HG02840 (cell line): ENCODE data around the gene SLC6A12.
"Not testable (repeated sequence)": the region's sequence is repeated elsewhere in the genome, so short reads cannot be mapped to it uniquely, and the experiment has no call there.

Experiments used
- ATAC-seq: cut with Tn5 transposase; IDR thresholded peaks from one replicate; pipeline ENCODE4 v1.9.1; 2021; ENCODE audit warnings: mild to moderate bottlenecking, moderate library complexity, moderate number of reproducible peaks; ENCODE audit not compliant: unreplicated experiment, low FRiP score

The SLC6A12 gene

DNA sequence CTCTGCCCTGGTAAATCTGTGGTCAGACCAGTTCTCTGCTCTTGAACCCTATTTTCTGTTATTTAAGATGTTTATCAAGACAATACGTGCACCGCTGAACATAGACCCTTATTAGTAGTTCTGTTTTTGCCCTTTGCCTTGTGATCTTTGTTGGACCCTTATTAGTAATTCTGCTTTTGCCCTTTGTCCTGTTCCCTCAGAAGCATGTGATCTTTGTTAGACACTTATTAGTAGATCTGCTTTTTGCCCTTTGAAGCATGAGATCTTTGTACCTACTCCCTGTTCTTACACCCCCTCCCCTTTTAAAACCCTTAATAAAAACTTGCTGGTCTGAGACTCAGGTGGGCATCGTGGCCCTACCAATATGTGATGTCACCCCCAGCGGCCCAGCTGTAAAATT lies 22.0 kb upstream of the SLC6A12 start:
- ATAC-seq: not testable (repeated sequence)

DNA sequence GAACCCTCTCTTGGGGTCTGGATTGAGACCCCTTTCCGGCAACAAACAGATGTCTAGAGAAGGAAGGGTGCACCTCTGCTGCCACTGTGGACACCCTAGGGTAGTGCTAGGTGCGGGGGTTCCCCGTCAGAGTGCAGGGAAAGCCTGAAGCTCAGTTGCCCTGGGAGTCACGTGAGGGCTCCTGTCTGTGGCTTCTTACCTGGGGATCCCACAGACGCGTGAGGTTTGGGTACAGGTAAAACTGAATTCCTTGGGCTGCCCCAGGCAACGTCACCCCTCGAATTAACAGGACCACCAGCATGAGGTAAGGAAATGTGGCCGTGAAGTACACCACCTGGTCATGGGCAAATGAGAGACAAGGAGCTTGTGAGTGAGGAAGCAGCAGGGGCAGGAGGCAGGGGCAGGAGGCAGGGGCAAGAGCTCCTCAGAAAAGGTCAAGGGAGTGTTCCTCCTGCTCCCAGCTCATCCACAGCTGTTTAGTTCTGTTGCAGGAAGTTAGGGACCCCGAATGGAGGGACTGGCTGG lies 21.0 kb upstream of the SLC6A12 start:
- ATAC-seq: no peak

DNA sequence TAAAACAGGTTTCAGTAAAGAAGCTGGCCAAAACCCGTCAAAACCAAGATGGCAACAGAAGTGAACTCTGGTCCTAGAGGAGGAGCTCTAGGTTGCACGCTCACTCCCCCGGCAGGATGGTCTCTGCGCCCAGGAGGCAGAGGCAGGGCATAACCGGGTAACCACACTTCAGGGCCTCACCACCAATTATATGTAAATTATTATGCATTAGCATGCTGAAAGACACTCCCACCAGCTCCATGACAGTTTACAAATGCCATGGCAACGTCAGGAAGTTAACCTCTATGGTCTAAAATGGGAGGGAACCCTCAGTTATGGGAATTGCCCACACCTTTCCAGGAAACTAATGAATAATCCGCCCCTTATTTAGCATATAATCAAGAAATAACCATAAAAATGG lies 20.1 kb upstream of the SLC6A12 start:
- no peak for ATAC-seq

DNA sequence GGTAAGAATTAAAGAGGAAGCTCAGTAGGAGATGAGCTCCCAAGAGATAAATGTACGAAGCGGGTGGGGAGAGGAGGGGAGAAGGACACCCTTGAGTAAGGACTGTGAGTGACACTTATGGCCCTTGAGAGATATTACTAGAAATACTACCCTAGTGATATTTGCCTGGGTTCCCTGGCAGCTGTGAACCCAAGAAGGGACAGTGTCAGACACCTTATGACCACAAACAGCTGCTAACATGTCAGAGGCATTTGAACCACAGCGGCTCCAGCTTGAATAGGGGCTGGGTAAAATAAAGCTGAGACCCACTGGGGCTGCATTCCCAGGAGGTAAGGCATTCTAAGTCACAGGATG lies 19.6 kb upstream of the SLC6A12 start:
- no peak for ATAC-seq

DNA sequence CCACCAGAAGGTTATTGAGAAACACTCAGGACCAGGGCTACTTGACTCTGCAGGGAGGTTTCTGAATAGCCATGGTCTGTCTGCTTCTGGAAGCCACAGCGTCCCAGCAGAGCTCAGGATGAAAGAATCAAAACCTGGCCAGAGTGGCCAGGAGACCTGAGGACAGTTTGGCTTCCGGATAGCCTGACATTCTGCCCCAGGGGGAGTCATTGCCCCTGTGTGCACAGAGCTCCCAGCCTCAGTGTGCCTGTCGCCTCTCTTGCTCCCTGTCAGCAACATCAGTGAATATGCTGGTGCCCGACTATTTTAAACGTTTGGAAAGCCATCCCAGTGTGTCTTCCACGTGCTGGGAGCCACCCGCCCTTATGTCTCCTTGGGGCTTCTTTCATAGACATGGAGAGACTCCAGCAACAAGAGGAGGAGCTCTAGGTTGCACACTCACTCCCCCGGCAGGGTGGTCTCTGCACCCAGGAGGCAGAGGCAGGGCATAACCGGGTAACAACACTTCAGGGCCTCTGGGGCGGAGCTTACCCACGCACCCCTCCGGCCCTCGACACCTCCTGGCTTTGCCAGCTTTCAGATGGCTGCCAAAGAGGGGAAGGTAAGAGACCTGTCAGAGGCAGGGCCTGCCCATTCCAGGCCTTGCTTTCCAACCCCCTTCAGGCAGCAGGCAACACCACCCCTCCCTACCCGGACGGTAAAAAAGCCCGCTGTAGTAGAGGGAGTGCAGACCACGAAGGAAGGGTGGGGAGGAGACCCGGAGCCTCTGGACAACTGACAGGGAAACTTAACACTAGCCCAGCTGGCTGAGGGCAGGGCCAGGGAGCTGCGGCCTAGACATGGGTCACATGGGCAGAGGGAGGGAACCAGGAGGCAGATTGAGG lies 19.0 kb upstream of the SLC6A12 start:
- no peak for ATAC-seq

DNA sequence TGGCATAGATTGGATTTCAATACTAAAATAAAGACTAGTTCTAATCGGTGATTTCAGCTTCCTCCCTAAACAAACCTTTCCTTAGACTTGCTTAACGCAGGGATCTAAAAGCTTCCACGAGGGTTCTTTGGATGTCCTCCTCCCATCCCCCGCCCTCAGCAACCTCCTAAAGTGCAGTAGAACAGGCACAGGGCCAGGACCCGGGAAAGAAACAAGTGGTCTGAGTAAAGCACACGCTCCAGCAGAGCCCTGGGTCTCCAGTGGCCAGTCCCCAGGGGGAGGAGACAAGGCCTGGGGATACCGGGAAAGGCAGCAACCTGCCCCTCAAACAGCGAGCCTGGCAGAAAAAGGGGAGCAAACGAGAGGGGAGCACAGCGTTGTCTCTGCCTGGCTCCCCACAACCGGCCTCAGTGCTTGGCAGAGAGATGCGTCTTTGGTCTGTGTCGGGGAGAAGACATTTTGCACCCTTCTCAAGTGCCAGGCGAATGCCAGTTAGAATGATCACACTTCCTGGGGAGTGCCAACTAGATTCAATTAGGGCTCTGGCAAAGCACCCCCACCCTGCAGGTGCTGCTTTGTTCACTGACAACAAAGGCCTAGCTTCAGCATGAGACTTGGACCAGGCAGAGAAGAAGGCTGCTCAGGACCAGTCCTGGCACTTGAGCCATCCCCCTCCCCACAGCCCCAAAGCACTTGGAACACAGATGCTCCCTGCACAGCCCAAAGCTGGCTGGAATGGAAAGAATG lies 17.1 kb upstream of the SLC6A12 start:
- no peak for ATAC-seq

DNA sequence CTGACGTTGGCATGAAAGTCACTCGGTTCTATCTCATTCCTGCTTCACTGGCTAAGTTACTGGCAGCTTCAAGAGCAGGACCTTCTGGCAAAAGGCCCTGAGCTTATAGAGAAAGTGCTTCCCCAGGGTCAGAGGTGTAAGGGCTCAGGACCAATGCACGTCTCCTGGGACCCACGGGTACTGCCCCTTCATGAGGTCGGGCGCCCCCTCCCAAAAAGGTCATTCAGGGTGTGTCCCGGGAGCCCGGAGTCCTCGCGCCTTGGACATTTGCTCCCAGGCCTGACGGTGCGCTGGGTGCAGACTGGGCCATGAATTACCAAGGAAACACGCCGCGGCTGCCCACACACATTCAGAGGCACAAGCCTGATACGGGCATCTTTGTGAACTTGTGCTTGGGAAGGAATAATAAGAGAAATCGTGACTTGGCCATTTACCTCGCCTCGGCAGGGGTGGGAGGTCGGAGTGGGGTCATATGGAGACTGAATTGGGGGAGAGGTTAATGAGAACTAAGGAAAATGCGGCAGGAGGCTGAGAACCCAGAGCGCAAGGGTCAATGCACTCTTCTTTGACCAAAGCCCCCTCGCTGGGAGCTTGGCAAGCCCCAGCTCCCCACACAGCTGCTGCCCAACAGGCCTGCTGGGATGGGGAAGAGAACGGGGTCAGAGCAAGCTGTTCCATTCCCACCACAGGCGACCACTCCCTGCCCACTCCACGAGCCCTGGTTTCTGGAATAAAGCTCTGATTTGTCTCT lies 15.7 kb upstream of the SLC6A12 start:
- no peak for ATAC-seq

DNA sequence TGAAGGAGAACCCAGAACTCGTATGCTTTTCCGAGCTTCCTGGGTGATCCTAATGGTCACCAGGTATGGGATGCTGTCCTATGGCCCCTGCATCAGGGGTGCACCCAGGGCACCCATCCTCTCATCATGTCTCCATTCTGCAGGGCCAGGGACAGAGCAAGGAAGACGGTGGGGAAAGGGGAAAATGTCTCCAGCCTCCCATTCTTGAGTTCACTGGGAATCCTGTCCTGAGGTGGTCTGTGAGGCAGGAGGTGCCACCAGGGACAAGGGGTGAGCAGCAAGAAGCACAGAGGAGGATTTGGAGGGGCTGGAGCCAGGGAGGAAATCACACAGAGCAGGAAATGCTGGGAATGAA lies 14.9 kb upstream of the SLC6A12 start:
- ATAC-seq: no peak

DNA sequence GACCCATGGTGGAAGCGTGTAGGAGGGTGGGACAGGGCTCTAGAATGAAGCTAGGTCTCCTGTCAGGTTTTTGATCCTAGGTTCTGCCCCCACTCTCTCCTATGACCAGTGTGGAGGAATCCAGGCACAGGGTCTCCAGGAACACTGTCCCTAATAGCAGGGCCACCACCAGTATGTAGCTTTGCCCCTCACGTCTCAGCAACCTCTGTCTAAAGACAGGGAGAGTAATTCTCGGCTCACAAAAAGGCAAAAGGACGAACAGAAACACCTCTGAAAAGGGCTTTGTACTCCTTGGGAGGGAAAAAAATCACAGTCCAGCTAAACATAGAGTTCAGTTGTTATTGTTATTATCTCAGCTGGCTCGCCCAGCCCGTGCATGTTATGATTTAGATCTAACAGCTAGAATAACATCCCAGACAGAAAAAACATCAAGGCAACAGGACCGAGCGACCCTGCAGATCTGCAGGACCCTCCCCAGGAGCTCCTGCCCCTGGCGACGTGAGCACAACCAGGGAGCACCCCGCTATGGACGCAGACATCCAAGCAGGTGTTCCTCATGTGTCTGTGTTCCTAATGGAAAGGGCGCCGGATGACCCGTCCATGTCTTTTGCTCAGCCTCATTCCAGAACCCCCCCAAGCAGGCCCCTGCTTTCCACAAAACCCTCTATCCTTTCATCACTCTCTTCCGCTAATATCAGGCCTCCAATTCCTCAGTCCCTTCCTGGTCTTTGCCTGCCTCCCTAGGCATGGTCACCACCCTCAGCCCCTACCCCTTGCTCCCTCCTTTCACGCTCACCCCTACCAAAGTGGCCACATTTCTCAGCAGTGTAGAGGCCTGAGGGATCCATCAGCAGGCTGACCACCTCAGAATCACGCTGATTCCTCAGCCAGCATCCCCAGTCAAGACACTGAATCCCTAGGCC lies 14.2 kb upstream of the SLC6A12 start:
- no peak for ATAC-seq

DNA sequence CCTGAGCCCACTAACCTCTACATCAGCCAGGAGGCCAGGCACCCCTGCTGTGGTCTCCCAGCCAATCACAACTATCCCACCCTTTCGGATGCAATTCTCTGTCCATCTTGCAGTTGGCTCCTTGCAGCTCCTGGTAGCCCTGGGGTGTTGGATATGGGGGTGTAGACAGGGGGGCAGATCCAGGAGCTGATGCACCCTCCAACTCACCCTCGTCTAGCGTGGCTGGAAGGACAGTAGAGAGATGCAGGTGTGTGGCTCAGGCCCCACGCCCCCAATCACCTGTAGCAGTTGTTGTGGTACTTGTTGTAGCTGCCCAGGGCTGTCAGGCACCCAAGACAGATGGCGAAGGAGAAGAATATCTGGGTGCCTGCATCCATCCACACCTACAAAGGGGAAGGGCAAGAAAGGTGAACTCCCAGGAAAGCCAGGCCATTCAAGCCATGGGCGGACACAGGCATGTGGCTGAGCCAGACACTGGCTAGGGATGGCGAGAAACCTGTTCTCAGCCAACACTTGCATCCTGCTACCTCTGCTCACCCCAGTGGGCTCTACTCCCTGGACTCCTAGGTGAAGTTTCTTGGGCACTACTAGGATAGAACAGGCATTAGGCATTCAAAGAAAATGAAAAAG lies 13.4 kb upstream of the SLC6A12 start:
- no peak for ATAC-seq

DNA sequence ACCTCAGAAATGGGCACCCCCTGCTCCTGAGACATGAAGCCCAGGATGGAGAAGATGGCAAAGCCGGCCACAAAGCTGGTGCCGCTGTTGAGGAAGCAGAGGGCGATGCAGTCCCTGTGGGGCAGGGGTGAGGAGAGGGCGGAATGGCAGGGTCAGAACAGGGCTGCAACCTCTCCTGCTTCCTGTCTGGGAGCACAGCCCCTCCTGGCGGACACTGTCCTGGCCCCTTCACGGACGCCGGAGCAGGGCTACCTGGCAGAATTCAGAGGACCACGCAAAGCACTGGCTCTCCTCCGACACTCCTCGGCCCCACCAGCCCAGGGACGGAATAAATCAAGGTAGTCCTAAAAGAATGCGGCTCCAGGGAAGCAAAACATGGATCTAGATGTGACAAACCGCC lies 12.4 kb upstream of the SLC6A12 start:
- no peak for ATAC-seq

DNA sequence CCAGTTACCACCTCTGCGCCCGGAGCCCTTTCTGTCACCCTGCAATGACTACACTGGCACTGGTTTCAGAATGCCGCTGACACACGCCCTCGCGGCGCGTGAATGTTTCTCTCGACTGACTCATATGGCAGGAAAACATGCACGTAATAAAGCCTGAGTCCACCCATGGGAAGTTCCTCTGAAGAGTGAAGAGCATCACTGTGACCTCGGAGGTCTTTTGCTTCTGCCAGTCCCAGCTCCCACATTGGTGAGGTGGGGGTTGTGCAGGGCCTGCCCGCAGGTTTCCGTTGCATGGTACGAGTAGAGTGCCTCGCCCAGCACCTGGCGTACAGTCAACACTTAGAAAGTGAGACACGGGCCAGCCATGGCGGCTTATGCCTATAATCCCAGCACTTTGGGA lies 11.1 kb upstream of the SLC6A12 start:
- no peak for ATAC-seq

DNA sequence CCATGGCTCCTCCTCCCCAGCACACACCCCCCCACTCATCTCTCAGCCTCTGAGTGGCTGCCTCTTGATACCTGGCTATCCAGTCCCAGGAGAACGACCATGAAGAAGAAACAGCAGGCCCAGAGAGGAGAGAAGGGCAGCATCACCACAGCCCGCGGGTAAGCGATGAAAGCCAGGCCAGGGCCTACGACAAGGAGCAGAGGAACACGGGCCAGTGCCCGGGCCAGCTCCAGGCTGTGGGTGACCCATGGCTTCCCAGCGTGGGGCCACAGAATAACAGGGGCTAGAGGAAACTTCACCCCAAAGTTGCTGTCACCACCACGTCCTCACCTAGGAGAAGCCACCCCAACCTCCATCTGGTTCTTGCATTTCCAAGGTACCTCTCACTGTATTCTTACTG lies 10.4 kb upstream of the SLC6A12 start:
- no peak for ATAC-seq

DNA sequence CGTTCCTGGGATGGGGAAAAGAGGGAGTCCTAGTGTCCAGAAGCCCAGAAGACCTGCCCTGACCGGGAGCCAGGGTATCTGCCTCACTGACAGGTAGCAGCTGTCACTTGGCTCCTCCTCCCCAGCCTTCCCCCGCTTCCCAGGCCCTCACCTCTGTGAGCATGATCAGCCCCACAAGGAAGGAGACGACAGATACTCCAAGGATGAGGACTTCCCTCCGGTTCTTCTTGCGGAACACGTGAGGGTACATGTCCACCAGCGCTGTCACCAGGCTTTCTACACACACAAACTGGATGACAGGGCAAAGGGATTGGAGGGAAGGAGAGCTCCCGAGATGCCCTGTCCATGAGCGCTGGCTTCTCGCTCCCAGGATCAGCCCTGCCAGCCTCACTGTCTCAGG lies 9.9 kb upstream of the SLC6A12 start:
- ATAC-seq: no peak

DNA sequence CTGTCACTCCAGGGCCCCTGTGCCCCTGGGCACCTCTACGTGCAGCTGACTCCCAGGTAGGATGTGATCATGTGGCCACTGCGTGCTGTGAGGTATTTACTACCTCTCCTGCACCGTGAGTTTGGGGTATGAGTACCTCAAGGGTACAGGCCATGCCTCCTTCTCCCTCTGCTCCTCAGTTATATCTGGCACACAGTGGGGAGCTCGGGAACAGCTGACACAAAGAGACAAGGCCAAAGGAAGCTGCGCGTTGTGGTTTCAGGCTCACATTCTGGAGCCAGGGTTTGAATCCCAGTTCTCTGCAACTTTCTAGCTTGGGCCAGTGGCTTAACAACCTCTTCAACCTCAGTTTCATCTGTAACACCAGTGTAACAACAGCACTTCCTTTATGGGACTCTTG lies 7.8 kb upstream of the SLC6A12 start:
- ATAC-seq: no peak

DNA sequence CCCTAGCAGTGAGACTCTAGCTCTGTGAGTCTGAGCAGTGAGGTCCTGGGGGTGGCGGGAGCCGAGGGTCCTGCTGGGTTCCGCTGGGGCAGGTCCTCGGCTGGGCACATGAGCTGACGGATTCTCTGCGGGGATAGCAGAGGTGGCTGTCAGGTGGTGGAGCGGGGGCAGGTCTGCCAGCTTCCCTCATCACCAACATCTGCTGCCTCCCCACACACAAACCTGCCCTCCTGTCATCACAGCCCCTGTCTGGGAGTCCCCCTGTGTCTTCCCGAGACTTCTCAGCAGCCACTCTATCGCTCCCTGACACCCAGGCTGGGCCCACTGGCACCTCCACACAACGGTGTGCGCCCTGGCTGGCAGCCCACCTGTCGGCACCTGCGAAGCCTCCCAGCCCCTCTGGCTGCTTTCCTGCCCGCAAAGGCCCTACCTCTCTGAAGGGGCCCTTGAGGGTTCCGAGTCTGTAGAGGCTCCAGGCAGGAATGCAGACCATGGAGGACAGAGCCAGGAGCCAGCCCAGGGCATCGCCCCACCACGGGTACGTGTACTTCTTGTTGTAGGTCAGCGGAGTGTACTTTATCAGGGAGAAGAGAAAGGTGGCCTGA lies 7.1 kb upstream of the SLC6A12 start:
- no peak for ATAC-seq

DNA sequence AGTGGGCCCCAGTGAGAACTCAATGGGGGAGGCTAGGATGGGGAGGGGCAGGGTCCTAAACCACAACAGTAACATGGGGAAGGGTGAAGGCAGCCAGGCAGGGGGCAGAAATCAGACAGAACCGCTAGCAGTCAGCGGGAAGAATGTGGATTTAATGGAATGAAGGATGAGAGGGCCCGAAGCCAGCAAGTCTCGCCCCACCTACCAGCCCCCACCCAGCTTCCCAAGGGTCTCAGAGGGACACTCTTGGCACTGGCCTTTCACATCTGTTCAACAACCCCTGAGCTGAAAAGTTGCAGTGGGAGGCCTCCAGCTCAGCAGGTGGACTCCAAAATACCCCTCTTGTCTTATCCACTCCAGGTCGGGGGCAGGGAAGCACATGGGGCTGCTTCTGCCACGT lies 6.5 kb upstream of the SLC6A12 start:
- ATAC-seq: no peak

DNA sequence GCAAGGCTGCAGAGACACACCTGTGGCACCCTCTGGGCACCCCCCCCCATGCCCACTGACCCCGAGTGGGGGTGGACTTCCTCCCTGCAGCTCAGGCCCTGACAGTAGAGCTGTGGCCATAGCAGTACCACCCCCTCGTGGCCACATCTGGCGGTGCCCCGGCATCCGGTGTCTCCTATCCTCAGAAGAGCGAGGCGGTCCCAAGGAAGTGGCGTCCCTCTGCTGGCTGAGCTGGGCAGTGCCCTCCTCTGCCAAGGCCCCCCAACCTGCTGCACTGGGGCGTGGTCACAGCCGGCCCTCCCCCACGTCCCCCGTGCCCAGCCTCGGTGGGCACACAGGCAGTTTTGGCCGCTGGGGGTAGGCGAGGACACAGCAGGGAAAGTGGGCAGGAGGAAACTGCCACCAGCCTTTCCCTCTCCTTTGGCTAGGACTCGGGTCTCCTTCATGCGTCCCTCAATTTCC lies 6.0 kb upstream of the SLC6A12 start:
- ATAC-seq: no peak
